Lower leg skin (tissue), 4 donors: ENCODE results near the gene ZDHHC14. TPM values are rescaled to one million over a fixed set of nuclear protein-coding genes. Genes with fewer than 3 reads are reported as not detected.
"Not testable (repeated sequence)": the region's sequence is repeated elsewhere in the genome, so short reads cannot be mapped to it uniquely, and the experiment has no call there.

ENCODE experiments used
- DNase-seq, 2 donors: peaks; one replicate each; pipeline ENCODE4 v3.0.0-alpha.2; 2019; ENCODE audit warnings: low spot score in 2 of 2
- H3K4me3 ChIP-seq: fragments of 200-600 bp; sonication (generic); 2 replicates; pipeline ENCODE4 v1.5.1; 2017; ENCODE audit warnings: mild to moderate bottlenecking, low read depth; ENCODE audit not compliant: poor library complexity, severe bottlenecking
- POLR2A ChIP-seq, 2 donors: fragments of 450-650 bp; IDR thresholded peaks; one replicate each; pipeline ENCODE4 v1.6.1; 2016 to 2017; ENCODE audit warnings: antibody characterized with exemption in 2 of 2, mild to moderate bottlenecking in 1 of 2, moderate library complexity in 1 of 2
- WGBS, 2 donors: methylation state at CpG; one replicate each; pipeline ENCODE4 v1.1.5; 2018; 5-methylcytosine and 5-hydroxymethylcytosine counted together
- intact Hi-C: fragments of 100-400 bp; cut with DNase I; formaldehyde crosslinking; loops from one replicate; pipeline ENCODE4 v1.15.0; 2023; ENCODE audit warnings: low total_unique reads
- total RNA-seq, 4 donors: library from RNA; depleted of rRNA; stranded (reverse); fragments of >200 nt; gene quantifications; one replicate each; pipeline ENCODE4 v1.1.0, GENCODE V29; 2016
- TF ChIP-seq, protein P1 (sequence below), 3 donors: fragments of 450-650 bp; IDR thresholded peaks; one replicate each; pipeline ENCODE4 v1.5.1; 2016; ENCODE audit warnings: antibody characterized with exemption in 3 of 3, mild to moderate bottlenecking in 3 of 3, moderate library complexity in 2 of 3

ZDHHC14 gene
- total RNA-seq, 4 donors from 2014 or later, result 4.5 to 8.3 (median 6.1) TPM

GRCh38 chr6:157381631-157382621 lies 936 bp downstream of the ZDHHC14 start:
- WGBS, 2 donors, result 1 to 3% methylated on average over 32 to 58 of the region's 96 CpGs
- TF ChIP-seq, protein P1, sequence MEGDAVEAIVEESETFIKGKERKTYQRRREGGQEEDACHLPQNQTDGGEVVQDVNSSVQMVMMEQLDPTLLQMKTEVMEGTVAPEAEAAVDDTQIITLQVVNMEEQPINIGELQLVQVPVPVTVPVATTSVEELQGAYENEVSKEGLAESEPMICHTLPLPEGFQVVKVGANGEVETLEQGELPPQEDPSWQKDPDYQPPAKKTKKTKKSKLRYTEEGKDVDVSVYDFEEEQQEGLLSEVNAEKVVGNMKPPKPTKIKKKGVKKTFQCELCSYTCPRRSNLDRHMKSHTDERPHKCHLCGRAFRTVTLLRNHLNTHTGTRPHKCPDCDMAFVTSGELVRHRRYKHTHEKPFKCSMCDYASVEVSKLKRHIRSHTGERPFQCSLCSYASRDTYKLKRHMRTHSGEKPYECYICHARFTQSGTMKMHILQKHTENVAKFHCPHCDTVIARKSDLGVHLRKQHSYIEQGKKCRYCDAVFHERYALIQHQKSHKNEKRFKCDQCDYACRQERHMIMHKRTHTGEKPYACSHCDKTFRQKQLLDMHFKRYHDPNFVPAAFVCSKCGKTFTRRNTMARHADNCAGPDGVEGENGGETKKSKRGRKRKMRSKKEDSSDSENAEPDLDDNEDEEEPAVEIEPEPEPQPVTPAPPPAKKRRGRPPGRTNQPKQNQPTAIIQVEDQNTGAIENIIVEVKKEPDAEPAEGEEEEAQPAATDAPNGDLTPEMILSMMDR (IDR thresholded peaks at IDR 0.05), result no peak
- TF ChIP-seq POLR2A (IDR thresholded peaks at IDR 0.05), result no peak
- intact Hi-C loops, result loop anchor here (10.0 kb wide), 1 partner anchor 143 kb away; no protein-coding TSS in a partner anchor
- DNase-seq, result peak; percentile 36 to 91
- peak overlapping the region; percentile 99 for H3K4me3 ChIP-seq

DNA sequence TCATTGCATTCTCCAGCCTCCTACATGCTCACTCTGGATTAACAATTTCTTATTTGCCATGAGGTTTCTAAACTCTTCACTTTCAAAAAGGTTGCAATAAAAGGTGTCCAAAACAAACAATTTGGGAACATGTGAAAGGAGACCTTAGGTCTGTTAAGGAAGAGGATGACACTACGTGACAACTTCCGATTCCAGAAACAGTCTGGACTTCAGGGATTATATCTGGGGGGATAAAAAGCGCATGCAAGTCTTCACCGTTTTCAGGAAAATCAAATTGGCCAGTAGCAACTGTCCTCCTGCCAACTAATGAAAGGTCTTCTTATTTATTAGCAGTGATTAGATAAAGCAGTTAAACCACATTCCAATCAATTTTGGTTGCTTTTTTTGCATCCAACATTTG lies 1.8 kb downstream of the ZDHHC14 start:
- no peak overlapping the region for H3K4me3 ChIP-seq
- no peak for DNase-seq
- whole genome bisulfite sequencing, 2 donors, result 40 to 50% methylated on average over 4 of the region's 4 CpGs
- intact Hi-C loops, result loop anchor here (10.0 kb wide), 1 partner anchor 142 kb away; no protein-coding TSS in a partner anchor
- TF ChIP-seq POLR2A (IDR thresholded peaks at IDR 0.05), result no peak
- TF ChIP-seq, protein P1 (IDR thresholded peaks at IDR 0.05), result no peak

DNA sequence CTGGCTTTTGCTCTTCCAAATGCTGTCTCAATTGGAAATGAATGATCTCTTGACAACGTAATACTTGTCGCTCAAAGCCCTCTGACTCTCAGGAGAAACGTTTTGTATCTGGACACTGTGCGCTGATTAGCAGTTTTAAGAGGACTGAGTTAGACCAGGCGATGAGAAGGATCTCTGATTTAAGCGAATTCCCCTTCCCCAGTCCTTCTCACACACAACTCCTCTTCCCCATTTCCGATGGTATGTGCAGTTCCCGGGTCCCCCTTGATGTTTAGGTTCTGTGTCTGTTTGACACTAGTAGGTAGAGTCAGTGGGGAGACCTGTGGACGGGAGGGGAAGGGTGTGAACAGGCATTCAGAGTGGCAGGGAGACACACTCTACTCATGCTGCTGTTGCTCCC lies 2.5 kb downstream of the ZDHHC14 start:
- TF ChIP-seq POLR2A (IDR thresholded peaks at IDR 0.05), result no peak
- TF ChIP-seq, protein P1 (IDR thresholded peaks at IDR 0.05), result no peak
- intact Hi-C loops, result loop anchor here (10.0 kb wide), 1 partner anchor 141 kb away; no protein-coding TSS in a partner anchor
- H3K4me3 ChIP-seq, result no peak overlapping the region
- 82 to 87% methylated on average over 9 of the region's 9 CpGs for WGBS, 2 donors
- no peak for DNase-seq

DNA sequence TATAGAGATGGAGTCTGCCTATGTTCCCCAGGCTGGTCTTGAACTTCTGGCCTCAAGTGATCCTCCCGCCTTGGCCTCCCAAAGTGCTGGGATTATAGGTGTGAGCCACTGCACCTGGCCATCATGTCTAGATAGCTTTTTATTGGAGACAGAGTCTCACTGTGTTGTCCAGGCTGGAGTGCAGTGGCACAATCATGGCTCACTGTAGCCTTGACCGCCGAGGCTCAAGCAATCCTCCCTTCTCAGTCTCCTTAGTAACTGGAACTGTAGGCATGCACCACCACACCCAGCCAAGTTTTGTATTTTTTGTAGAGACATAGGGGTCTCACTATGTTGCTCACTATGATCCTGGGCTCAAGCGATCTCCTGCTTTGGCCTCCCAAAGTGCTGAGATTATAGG lies 4.0 kb downstream of the ZDHHC14 start:
- intact Hi-C loops, result loop anchor here (10.0 kb wide), 1 partner anchor 140 kb away; no protein-coding TSS in a partner anchor

GRCh38 chr6:157385482-157385881 lies 4.5 kb downstream of the ZDHHC14 start:
- 48 to 54% methylated on average over 2 of the region's 2 CpGs for WGBS, 2 donors
- TF ChIP-seq, protein P1 (IDR thresholded peaks at IDR 0.05), result no peak
- TF ChIP-seq POLR2A (IDR thresholded peaks at IDR 0.05), result no peak
- H3K4me3 ChIP-seq, result no peak overlapping the region
- intact Hi-C loops, result loop anchor here (10.0 kb wide), 1 partner anchor 139 kb away; no protein-coding TSS in a partner anchor
- no peak for DNase-seq

More for the DNA sequence above, 4.0 kb downstream of the ZDHHC14 start:
- WGBS, 2 donors, result 91 to 98% methylated on average over 4 of the region's 4 CpGs
- not testable (repeated sequence) for DNase-seq, H3K4me3 ChIP-seq

GRCh38 chr6:157386023-157386422 lies 5.0 kb downstream of the ZDHHC14 start:
- DNase-seq, result no peak
- intact Hi-C loops, result loop anchor here (10.0 kb wide), 1 partner anchor 139 kb away; no protein-coding TSS in a partner anchor
- H3K4me3 ChIP-seq, result no peak overlapping the region
- 94 to 95% methylated on average over 6 of the region's 6 CpGs for WGBS, 2 donors
- TF ChIP-seq, protein P1 (IDR thresholded peaks at IDR 0.05), result no peak
- TF ChIP-seq POLR2A (IDR thresholded peaks at IDR 0.05), result no peak
